T-helper 2 cell treated with Interferon-gamma antibody and Interleukin-4, amounts not matched to agents 5 μg/mL and 100 μg/mL, for 36 hours (primary cell): ENCODE data around the gene GALNT2.

Experiments
- DNase-seq: peaks from one replicate; pipeline ENCODE4 v3.0.0; 2021; ENCODE audit warnings: low spot score
- H3K27ac Mint-ChIP-seq: one replicate; pipeline ENCODE4 v1.8.0; 2021; ENCODE audit warnings: mild to moderate bottlenecking, mixed read lengths
- H3K27me3 Mint-ChIP-seq: one replicate; pipeline ENCODE4 v1.8.0; 2021; ENCODE audit warnings: low read depth, mixed read lengths
- H3K36me3 Mint-ChIP-seq: one replicate; pipeline ENCODE4 v1.8.0; 2021; ENCODE audit warnings: low read depth, mixed read lengths
- H3K4me1 Mint-ChIP-seq: one replicate; pipeline ENCODE4 v1.8.0; 2021; ENCODE audit warnings: low read depth, mixed read lengths
- H3K4me3 Mint-ChIP-seq: one replicate; pipeline ENCODE4 v1.8.0; 2022; ENCODE audit warnings: mild to moderate bottlenecking, moderate library complexity, mixed read lengths
- H3K9me3 Mint-ChIP-seq: one replicate; pipeline ENCODE4 v1.8.0; 2021; ENCODE audit warnings: mixed read lengths

GALNT2 gene

DNA sequence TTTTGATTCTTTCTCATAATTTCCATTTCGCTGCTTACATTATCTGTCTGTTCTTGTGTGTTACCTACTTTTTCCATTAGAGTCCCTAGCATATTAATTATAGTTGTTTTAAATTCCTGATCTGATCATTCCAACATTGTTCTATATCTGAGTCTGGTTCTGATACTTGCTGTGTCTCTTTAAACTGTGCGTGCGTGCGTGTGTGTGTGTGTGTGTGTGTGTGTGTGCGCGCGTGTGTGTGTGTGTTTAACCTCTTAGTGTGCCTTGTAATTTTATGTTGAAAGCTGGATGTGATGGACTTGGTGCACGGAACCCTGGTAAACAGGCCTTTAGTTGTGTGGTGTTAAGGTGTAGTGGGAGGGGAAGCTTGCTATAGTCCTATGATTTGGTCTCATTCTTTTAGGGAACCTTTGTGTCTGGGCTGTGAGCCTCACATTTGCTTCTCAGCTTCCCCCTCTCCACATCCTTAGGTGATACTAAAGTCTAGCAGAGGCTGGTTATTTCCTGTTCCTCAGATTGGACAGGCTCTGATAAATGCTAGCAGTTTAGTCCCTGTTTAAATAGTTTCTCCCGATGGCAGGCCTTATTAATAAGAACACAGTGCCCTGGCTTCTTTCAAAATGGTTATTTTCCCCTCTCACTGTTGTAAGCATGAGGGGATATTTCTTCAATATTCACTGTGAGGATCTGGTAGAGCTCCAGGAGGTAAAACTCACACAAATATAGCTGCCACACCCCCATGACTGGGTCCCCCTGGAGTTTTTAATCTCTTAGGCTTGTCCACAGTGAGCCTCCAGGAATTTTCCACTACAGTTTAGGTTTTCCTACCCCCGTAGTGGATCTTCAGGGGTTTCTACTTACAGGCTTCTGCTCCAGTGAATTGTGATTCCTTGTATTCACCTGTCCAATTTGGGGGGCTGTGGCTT, 118.3 kb downstream of the GALNT2 start:
- Mint-ChIP-seq H3K36me3 (peaks cover 13% of the 10 kb centered on the region), H3K27me3 (no peaks in the 10 kb centered on the region), H3K4me3 (no peak overlapping the region), H3K4me1 (peaks cover 35% of the 10 kb centered on the region), H3K27ac (no peak overlapping the region), H3K9me3 (no peaks in the 10 kb centered on the region)
- no peak for DNase-seq

DNA sequence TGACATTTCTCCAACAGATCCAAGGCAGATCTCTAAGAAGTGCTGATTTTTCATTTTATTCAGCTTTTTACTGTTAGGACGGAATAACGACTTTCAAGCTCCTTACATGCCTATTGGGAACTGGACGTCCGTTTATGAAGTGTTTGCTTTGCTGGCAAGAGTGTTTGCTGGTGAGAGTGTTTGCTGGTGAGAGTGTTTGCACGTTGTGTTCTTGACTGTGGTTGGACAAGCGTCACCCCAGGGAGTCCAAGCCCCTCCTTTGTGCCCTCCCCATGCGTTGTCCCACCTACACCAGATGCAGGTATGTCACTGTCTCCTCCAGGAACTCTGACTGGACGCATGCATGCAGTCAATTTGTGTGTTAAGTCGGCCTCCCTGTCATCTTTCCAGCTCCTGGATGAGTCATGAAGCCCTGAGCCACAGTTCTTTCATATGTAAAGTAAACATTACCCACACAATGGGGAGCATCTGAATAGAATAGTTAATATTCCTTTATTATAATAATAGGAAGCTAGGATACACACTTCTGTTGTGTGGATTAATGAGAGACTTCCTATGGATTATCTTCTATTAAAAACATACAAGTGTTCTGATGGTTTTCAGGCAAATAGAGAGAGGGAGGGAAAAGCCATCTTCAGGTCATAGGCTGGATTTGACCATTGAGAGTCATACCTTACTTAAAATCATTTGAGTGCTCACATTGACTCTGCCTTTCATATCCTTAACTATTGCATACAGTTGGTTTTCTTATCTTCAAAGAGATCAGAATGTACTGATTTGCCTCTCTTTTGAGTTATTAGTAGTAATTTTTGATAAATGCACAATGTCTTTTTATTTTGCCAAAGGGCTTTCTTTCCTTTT, 119.2 kb downstream of the GALNT2 start:
- H3K27ac Mint-ChIP-seq, result no peak overlapping the region
- H3K9me3 Mint-ChIP-seq, result no peaks in the 10 kb centered on the region
- peaks cover 35% of the 10 kb centered on the region for H3K4me1 Mint-ChIP-seq
- H3K36me3 Mint-ChIP-seq, result peaks cover 11% of the 10 kb centered on the region
- peak overlapping the region; percentile 35 for H3K4me3 Mint-ChIP-seq
- no peaks in the 10 kb centered on the region for H3K27me3 Mint-ChIP-seq
- DNase-seq, result peak; percentile 35

DNA sequence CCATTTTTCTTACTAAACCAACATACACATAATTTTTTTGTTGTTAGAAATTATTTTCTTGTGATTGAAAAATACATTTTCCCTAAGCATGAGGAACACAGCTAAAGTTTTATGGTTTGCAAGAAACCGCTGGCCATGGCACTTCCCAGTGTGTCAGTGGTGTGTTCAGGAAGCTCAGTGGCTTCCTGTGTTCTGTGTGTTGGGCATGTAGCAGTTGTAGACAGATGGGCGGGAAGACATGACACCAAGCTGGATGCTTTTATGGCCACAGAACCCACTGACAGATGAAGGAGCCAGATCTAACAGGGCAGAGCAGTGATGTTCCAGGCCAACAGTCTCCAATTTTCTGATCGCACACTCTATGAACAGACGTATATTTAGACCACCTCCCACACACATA, 119.8 kb downstream of the GALNT2 start:
- Mint-ChIP-seq H3K36me3 (peaks cover 11% of the 10 kb centered on the region), H3K4me1 (peaks cover 35% of the 10 kb centered on the region), H3K27me3 (no peaks in the 10 kb centered on the region), H3K9me3 (no peaks in the 10 kb centered on the region), H3K4me3 (peak overlapping the region; percentile 35), H3K27ac (peak overlapping the region; percentile 24)
- DNase-seq, result no peak

DNA sequence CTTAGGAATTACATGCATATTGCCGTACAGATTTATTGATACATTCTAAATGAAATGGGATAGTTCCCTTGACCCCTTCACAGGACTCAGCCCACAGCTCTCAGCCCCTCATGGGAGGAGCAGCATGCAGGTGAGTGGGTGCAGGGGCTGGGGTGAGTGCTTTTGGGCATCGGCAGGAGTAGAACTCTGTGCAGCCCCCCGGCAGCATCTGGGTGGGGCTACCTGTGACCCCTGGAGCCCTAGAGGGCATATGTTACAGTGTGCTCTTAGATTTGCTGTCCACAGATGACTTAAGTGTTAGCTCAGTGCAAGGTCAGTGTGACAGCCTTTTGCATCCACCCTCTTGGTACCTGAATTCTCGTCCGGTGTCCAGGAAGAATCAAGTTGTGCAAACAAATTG, 120.3 kb downstream of the GALNT2 start:
- peaks cover 35% of the 10 kb centered on the region for H3K4me1 Mint-ChIP-seq
- peak overlapping the region; percentile 24 for H3K27ac Mint-ChIP-seq
- peak overlapping the region; percentile 35 for H3K4me3 Mint-ChIP-seq
- H3K27me3 Mint-ChIP-seq, result no peaks in the 10 kb centered on the region
- no peak for DNase-seq
- H3K36me3 Mint-ChIP-seq, result peaks cover 11% of the 10 kb centered on the region
- no peaks in the 10 kb centered on the region for H3K9me3 Mint-ChIP-seq

DNA sequence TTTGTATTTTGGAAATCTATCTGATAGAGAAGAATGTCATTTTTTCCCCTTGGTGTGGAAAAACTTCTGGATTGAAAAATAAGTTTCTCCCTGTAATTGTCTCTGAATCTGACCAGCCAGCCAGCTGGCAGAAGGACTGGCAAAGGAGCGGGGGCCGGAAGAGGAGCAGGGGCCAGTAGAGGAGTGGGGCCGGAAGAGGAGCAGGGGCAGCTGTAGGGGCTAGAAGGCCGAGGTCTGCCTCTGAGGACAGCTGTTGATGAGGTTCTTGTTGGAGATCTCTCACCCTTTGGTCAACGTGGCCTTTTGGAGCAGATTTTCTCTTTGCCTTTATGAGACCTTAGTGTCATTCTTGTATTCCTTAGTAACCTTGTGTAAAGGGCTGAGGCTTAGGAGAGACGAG, 121.8 kb downstream of the GALNT2 start:
- H3K4me1 Mint-ChIP-seq, result peaks cover 36% of the 10 kb centered on the region
- H3K36me3 Mint-ChIP-seq, result peaks cover 11% of the 10 kb centered on the region
- H3K9me3 Mint-ChIP-seq, result no peaks in the 10 kb centered on the region
- H3K27ac Mint-ChIP-seq, result no peak overlapping the region
- DNase-seq, result no peak
- no peak overlapping the region for H3K4me3 Mint-ChIP-seq
- no peaks in the 10 kb centered on the region for H3K27me3 Mint-ChIP-seq

DNA sequence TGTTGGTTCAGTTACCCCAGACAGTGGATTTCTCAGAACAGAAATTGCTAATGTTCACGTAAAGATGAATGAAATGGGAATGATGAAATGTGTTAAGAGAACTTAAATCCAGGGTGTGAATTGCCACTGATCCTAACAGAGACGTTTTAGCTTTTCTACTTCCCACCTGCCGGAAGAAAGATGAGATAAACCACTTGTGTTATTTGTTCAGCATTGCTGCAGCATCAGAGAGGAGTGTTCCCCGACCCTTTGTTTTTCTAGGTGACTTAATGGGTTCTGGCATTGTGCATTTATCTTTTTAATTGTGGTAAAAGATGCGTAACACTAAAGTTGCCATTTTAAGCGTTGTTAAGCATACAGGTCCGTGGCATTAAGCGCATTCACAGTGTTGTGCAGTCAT, 122.3 kb downstream of the GALNT2 start:
- Mint-ChIP-seq H3K4me3 (no peak overlapping the region), H3K27ac (no peak overlapping the region), H3K27me3 (no peaks in the 10 kb centered on the region), H3K4me1 (peaks cover 38% of the 10 kb centered on the region), H3K36me3 (peaks cover 11% of the 10 kb centered on the region), H3K9me3 (no peaks in the 10 kb centered on the region)
- DNase-seq, result no peak

DNA sequence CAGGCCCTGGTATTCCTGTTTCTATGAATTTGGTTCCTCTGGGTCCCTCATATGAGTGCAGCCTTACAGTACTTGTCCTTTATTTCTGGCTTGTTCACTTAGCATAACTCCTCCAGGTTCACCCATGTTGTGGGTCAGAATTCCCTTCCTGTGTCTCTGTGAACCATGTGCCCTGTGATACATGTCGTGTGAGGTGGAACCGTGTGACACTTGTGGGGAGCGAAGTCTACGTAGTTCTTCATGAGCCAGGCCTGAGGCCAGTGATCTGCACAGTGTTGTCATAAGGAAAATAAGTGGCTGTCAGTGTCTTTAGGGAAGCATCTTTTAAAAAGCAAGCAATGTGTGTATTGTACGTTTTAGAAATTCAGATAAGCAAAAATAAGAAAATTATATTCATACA, 122.8 kb downstream of the GALNT2 start:
- Mint-ChIP-seq H3K4me1 (peaks cover 35% of the 10 kb centered on the region), H3K36me3 (peaks cover 6% of the 10 kb centered on the region), H3K9me3 (no peaks in the 10 kb centered on the region), H3K4me3 (no peak overlapping the region), H3K27ac (no peak overlapping the region), H3K27me3 (no peaks in the 10 kb centered on the region)
- no peak for DNase-seq

DNA sequence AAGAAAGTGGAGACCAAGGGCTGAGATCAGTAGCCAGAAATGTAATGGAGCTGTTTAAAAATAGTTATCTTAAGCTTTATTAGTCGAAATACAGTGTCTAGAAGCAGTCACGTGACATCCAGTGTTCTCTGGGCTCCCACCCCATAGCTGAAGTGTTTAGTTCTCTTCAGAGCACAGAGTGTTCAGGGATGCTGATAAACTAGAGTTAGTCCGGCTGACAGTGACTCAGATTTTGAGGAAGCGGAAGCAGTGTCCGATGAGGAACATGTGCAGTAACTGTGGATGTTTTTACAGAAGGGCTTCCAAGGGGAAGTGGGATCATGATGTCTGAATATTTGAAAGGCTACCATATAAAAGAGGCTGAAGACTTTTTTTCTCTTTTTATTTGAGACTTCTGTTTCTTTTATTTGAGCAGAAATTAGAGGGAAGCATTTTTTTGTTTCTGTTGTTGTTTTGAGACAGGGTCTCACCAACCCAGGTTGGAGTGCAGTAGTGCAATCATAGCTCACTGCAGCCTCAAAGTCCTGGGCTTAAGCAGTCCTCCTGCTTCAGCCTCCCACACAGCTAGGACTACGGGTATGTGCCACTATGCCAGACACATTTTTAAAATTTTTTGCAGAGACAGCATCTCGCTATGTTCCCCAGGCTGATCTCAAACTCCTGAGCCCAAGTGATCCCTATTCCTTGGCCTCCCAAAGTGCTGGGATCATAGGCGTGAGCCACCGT, 124.2 kb downstream of the GALNT2 start:
- H3K27me3 Mint-ChIP-seq, result no peaks in the 10 kb centered on the region

DNA sequence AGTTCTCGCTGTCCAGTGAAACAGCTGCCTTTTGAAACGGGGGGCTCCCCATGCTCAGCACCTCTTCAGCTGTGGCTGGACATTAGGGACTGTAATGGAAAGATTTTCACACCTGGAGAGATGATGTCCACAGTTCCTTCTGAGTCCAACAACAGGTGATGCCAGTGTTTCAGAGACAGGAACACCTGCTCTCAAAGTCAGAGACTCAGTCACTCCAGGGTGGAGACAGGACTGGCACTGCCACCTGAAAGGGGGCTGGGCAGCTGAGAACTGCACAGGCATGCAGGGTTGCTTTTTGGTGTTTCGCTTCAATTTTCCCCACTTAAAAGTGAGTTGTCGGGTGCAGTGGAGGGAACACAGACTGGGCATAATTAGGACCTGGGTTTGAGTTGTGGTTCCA, 124.8 kb downstream of the GALNT2 start:
- Mint-ChIP-seq H3K27ac (no peak overlapping the region), H3K4me3 (no peak overlapping the region), H3K27me3 (no peaks in the 10 kb centered on the region), H3K9me3 (no peaks in the 10 kb centered on the region), H3K36me3 (peaks cover 4% of the 10 kb centered on the region), H3K4me1 (peaks cover 19% of the 10 kb centered on the region)
- DNase-seq, result no peak

More for the DNA sequence above, 124.2 kb downstream of the GALNT2 start:
- no peaks in the 10 kb centered on the region for H3K9me3 Mint-ChIP-seq
- H3K4me3 Mint-ChIP-seq, result no peak overlapping the region
- no peak for DNase-seq
- peaks cover 5% of the 10 kb centered on the region for H3K36me3 Mint-ChIP-seq
- peaks cover 24% of the 10 kb centered on the region for H3K4me1 Mint-ChIP-seq
- H3K27ac Mint-ChIP-seq, result no peak overlapping the region

DNA sequence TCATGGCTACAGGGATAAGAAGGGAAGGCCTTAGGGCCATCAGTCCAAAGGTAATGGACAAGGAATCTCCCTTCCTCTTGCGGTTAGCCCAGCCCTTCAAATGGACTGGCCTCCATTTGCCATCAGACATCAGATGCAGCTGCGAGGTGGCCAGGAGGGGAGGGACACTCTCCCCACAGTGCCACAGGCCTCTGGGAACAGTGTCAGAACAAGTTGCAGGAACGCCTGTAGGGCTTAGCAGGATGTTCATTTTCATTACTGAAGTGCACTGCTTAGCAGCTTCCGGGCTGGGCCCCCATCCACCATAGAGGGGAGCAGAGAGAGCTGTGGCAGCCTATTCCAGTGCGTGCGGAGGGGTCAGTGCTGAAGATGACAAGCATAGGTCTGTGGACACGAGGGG, 127.5 kb downstream of the GALNT2 start:
- Mint-ChIP-seq H3K4me1 (peaks cover 8% of the 10 kb centered on the region), H3K36me3 (no peaks in the 10 kb centered on the region), H3K27me3 (no peaks in the 10 kb centered on the region), H3K9me3 (no peaks in the 10 kb centered on the region), H3K4me3 (no peak overlapping the region), H3K27ac (peak overlapping the region; percentile 2)
- DNase-seq, result no peak

DNA sequence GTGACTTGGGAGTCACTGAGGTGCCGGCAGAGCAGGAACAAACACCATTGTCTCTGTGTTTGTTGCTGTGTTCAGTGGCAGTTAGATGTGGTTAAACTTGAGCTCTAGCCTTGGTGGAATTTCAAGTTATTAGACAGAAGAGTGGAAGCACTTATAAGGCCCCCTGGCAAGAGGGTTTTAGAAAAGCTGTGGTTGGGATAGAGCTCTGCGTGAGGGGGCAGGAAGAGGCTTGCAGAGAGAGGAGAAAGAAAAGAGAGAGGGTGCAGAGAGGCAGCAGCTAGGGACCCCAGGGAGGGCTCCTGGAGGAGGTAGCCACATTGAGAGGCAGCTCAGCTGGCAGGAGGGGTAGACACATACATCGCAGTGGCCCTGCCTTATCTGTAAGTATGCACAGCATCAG, 128.2 kb downstream of the GALNT2 start:
- DNase-seq, result no peak
- Mint-ChIP-seq H3K4me3 (no peak overlapping the region), H3K4me1 (peaks cover 8% of the 10 kb centered on the region), H3K27me3 (no peaks in the 10 kb centered on the region), H3K36me3 (no peaks in the 10 kb centered on the region), H3K27ac (no peak overlapping the region), H3K9me3 (no peaks in the 10 kb centered on the region)

DNA sequence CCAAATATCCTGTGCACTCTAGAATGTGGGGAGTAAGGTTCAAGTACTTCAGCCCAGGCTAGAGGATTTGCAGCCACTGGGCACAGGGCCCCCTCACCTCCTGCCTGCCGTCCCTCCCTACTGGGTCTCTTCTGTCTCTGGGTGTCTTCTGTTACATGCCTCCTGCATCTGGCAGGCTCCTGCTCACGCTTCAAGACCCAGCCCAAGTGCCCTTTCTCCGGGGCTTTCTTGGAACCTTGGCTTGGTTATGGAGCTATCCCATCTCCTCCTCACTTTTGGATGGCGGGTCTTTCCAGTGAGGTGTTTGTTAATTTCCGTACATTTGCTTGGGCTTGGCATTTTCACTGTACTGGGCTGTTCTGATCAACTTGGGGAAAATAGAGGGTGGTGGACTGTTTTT, 129.0 kb downstream of the GALNT2 start:
- no peak overlapping the region for H3K27ac Mint-ChIP-seq
- no peak for DNase-seq
- H3K36me3 Mint-ChIP-seq, result no peaks in the 10 kb centered on the region
- H3K9me3 Mint-ChIP-seq, result no peaks in the 10 kb centered on the region
- H3K4me3 Mint-ChIP-seq, result no peak overlapping the region
- peaks cover 8% of the 10 kb centered on the region for H3K4me1 Mint-ChIP-seq
- H3K27me3 Mint-ChIP-seq, result no peaks in the 10 kb centered on the region

DNA sequence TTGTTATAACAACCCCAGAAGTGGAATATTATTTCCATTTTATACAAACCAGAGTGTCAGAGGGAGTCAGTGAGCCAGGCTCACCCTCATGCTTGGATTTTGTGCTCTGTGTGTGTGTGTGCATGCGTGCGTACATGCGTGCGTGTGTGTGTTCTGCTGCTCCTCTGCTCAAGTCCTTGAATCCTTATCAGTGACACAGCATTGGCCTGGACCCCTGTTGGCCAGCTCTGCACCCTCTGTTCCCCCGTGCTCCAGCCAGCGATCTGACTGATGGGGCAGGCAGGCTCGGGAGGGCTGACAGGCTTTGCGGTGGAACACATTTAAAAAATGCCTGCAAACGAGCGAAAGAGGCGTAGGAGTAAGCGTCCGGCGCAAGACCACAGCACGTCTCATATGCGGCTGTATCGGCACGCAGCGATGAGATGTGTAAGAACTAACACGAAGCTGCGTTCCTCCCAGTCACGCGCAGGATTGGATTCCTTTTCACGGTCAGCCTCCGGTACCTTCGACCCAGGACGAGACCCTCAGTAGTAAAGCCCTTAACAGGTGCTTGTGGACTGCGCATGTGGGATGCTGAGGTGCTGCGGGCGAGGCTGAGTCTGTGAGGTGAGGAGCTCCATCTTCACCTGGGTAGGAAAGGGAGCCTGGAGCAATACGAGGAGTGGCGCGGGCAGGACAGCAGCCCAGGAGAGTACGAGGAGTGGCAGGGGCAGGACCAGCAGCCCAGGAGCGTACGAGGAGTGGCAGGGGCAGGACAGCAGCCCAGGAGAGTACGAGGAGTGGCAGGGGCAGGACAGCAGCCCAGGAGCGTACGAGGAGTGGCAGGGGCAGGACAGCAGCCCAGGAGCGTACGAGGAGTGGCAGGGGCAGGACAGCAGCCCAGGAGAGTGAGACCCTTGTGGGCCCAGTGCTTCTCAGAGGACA, 130.9 kb downstream of the GALNT2 start:
- Mint-ChIP-seq H3K4me1 (peaks cover 8% of the 10 kb centered on the region), H3K27ac (no peak overlapping the region), H3K4me3 (no peak overlapping the region), H3K9me3 (no peaks in the 10 kb centered on the region), H3K36me3 (peaks cover 2% of the 10 kb centered on the region), H3K27me3 (no peaks in the 10 kb centered on the region)
- DNase-seq, result no peak
